WTC11 (cell line): ENCODE measurements around the gene FBXO31. TPM values are rescaled to one million over a fixed set of nuclear protein-coding genes. Genes with fewer than 3 reads are reported as not detected.
"Not testable (repeated sequence)": the region's sequence is repeated elsewhere in the genome, so short reads cannot be mapped to it uniquely, and the experiment has no call there.

Experiments used
- ATAC-seq: fragments of 200-7000 bp; cut with Tn5 transposase; 2 replicates; pipeline ENCODE4 v1.10.0; 2021; ENCODE audit warnings: mild to moderate bottlenecking, moderate library complexity
- CTCF ChIA-PET: fragments of 300-600 bp; sonication (Branson Sonifier 250); formaldehyde crosslinking; loops from one replicate; lab custom pipeline; 2021; ENCODE audit warnings: antibody characterized with exemption; lab: Charles Lee
- POLR2A ChIA-PET: fragments of 350-600 bp; sonication (Branson Sonifier 250); formaldehyde crosslinking; loops from one replicate; lab custom pipeline; 2021; ENCODE audit warnings: antibody characterized with exemption; lab: Charles Lee
- DNase-seq: peaks from one replicate; pipeline ENCODE4 v3.0.0; 2021; ENCODE audit warnings: low spot score
- H3K27ac Mint-ChIP-seq: 2 replicates; pipeline ENCODE4 v1.8.0; 2021; ENCODE audit warnings: mixed read lengths
- H3K27me3 Mint-ChIP-seq: 2 replicates; pipeline ENCODE4 v1.8.0; 2021; ENCODE audit warnings: low read depth, mild to moderate bottlenecking, moderate library complexity, mixed read lengths
- H3K36me3 Mint-ChIP-seq: 2 replicates; pipeline ENCODE4 v1.8.0; 2021; ENCODE audit warnings: mixed read lengths
- H3K4me1 Mint-ChIP-seq: 2 replicates; pipeline ENCODE4 v1.8.0; 2022; ENCODE audit warnings: mixed read lengths
- H3K4me3 Mint-ChIP-seq: 2 replicates; pipeline ENCODE4 v1.8.0; 2021; ENCODE audit warnings: mild to moderate bottlenecking, moderate library complexity, mixed read lengths
- H3K9me3 Mint-ChIP-seq: 2 replicates; pipeline ENCODE4 v1.8.0; 2021; ENCODE audit warnings: mixed read lengths
- ATF1 ChIP-seq: sonication (generic); formaldehyde crosslinking; IDR thresholded peaks from 2 replicates; pipeline ENCODE4 v1.8.1; 2023; ENCODE audit warnings: mild to moderate bottlenecking, moderate library complexity, missing genetic modification reagents
- ESRRA ChIP-seq: sonication (generic); formaldehyde crosslinking; IDR thresholded peaks from 2 replicates; pipeline ENCODE4 v1.8.1; 2022; ENCODE audit warnings: mild to moderate bottlenecking, missing genetic modification reagents, borderline replicate concordance
- GTF2I ChIP-seq: fragments of 250-450 bp; sonication (Bioruptor Pico); conservative IDR thresholded peaks from 2 replicates; pipeline ENCODE4 v1.4.0; 2021; ENCODE audit warnings: mild to moderate bottlenecking
- HMGA2 ChIP-seq: fragments of 250-450 bp; sonication (Bioruptor Pico); IDR thresholded peaks from 2 replicates; pipeline ENCODE4 v1.4.0; 2021; ENCODE audit warnings: mild to moderate bottlenecking, moderate library complexity
- JUN ChIP-seq: sonication (generic); formaldehyde crosslinking; IDR thresholded peaks from 2 replicates; pipeline ENCODE4 v1.8.0; 2023; ENCODE audit warnings: mild to moderate bottlenecking, missing genetic modification reagents
- MYBL2 ChIP-seq: sonication (generic); formaldehyde crosslinking; IDR thresholded peaks from 2 replicates; pipeline ENCODE4 v1.8.1; 2023; ENCODE audit warnings: mild to moderate bottlenecking, moderate library complexity, missing genetic modification reagents
- ZBTB21 ChIP-seq: sonication (generic); formaldehyde crosslinking; IDR thresholded peaks from 2 replicates; pipeline ENCODE4 v1.8.1; 2023; ENCODE audit warnings: mild to moderate bottlenecking, missing genetic modification reagents, borderline replicate concordance
- ZNF121 ChIP-seq: sonication (generic); formaldehyde crosslinking; IDR thresholded peaks from 2 replicates; pipeline ENCODE4 v1.8.0; 2023; ENCODE audit warnings: missing genetic modification reagents
- ZNF232 ChIP-seq: sonication (generic); formaldehyde crosslinking; IDR thresholded peaks from 2 replicates; pipeline ENCODE4 v1.8.0; 2022; ENCODE audit warnings: mild to moderate bottlenecking, missing genetic modification reagents
- ZNF416 ChIP-seq: fragments of 250-450 bp; sonication (Bioruptor Pico); IDR thresholded peaks from 2 replicates; pipeline ENCODE4 v1.9.0; 2021; ENCODE audit warnings: mild to moderate bottlenecking, inconsistent platforms
- ZNF671 ChIP-seq: fragments of 250-450 bp; sonication (Bioruptor Pico); IDR thresholded peaks from 2 replicates; pipeline ENCODE4 v1.8.0; 2021; ENCODE audit warnings: mild to moderate bottlenecking
- total RNA-seq: library from RNA; stranded (reverse); gene quantifications from 3 replicates; pipeline ENCODE4 v1.2.3, GENCODE V29; 2021
- TF ChIP-seq, protein P1 (sequence below): sonication (generic); formaldehyde crosslinking; IDR thresholded peaks from 2 replicates; pipeline ENCODE4 v1.8.1; 2023; ENCODE audit warnings: mild to moderate bottlenecking, moderate library complexity, missing genetic modification reagents
- TF ChIP-seq, protein P2 (sequence below): sonication (generic); formaldehyde crosslinking; IDR thresholded peaks from 2 replicates; pipeline ENCODE4 v1.8.0; 2023; ENCODE audit warnings: mild to moderate bottlenecking, missing genetic modification reagents
- TF ChIP-seq, protein P3 (sequence below): sonication (generic); formaldehyde crosslinking; IDR thresholded peaks from 2 replicates; pipeline ENCODE4 v1.8.0; 2022; ENCODE audit warnings: mild to moderate bottlenecking, missing genetic modification reagents
- TF ChIP-seq, protein P4 (sequence below): sonication (generic); formaldehyde crosslinking; IDR thresholded peaks from 2 replicates; pipeline ENCODE4 v1.8.1; 2022; ENCODE audit warnings: low read depth, missing genetic modification reagents, borderline replicate concordance

The FBXO31 gene
- total RNA-seq, 1 experiment from 2014 or later: 22.6 TPM

DNA sequence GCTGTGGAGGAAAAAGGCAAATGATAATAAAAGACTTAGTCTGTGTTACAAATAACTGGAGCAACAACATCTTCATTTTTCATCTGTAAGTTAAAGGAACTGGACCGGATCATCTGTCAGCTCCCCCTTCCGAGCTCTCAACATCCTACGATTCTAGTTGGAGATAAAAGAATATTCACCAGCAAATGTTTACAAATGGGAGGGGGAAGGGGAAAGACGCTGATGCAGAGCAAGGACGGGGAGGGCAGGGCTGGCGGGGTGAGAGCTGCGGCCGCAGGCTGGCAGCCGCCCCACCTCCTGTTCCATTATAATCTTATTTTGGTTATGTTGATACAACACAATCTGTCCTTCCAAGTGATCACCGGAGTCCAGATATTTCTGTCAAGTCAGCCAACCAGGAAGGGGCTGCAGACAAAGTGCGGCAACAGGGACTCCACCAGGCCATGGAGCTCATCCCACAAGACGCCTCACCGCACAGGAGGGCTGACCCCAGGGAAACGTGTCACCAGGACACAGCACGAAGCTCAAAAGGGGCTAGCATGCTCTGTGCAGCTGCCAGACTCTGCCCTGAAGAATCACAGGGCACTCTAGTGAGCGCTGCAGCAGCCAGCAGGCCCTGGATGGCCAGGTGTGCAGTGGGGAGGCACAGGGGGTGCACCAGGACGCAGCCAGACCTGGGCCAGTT is 19.7 kb downstream of the FBXO31 start (continued):
- TF ChIP-seq ZNF232 (CRISPR knock-in tag) (no peak), ZNF671 (CRISPR knock-in tag) (no peak), ESRRA (CRISPR knock-in tag) (no peak), ATF1 (CRISPR knock-in tag) (no peak), ZNF416 (CRISPR knock-in tag) (no peak), JUN (no peak)
- TF ChIP-seq, protein P1, sequence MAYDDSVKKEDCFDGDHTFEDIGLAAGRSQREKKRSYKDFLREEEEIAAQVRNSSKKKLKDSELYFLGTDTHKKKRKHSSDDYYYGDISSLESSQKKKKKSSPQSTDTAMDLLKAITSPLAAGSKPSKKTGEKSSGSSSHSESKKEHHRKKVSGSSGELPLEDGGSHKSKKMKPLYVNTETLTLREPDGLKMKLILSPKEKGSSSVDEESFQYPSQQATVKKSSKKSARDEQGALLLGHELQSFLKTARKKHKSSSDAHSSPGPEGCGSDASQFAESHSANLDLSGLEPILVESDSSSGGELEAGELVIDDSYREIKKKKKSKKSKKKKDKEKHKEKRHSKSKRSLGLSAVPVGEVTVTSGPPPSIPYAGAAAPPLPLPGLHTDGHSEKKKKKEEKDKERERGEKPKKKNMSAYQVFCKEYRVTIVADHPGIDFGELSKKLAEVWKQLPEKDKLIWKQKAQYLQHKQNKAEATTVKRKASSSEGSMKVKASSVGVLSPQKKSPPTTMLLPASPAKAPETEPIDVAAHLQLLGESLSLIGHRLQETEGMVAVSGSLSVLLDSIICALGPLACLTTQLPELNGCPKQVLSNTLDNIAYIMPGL (CRISPR knock-in tag): no peak
- TF ChIP-seq, protein P2, sequence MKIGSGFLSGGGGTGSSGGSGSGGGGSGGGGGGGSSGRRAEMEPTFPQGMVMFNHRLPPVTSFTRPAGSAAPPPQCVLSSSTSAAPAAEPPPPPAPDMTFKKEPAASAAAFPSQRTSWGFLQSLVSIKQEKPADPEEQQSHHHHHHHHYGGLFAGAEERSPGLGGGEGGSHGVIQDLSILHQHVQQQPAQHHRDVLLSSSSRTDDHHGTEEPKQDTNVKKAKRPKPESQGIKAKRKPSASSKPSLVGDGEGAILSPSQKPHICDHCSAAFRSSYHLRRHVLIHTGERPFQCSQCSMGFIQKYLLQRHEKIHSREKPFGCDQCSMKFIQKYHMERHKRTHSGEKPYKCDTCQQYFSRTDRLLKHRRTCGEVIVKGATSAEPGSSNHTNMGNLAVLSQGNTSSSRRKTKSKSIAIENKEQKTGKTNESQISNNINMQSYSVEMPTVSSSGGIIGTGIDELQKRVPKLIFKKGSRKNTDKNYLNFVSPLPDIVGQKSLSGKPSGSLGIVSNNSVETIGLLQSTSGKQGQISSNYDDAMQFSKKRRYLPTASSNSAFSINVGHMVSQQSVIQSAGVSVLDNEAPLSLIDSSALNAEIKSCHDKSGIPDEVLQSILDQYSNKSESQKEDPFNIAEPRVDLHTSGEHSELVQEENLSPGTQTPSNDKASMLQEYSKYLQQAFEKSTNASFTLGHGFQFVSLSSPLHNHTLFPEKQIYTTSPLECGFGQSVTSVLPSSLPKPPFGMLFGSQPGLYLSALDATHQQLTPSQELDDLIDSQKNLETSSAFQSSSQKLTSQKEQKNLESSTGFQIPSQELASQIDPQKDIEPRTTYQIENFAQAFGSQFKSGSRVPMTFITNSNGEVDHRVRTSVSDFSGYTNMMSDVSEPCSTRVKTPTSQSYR (CRISPR knock-in tag): no peak

DNA sequence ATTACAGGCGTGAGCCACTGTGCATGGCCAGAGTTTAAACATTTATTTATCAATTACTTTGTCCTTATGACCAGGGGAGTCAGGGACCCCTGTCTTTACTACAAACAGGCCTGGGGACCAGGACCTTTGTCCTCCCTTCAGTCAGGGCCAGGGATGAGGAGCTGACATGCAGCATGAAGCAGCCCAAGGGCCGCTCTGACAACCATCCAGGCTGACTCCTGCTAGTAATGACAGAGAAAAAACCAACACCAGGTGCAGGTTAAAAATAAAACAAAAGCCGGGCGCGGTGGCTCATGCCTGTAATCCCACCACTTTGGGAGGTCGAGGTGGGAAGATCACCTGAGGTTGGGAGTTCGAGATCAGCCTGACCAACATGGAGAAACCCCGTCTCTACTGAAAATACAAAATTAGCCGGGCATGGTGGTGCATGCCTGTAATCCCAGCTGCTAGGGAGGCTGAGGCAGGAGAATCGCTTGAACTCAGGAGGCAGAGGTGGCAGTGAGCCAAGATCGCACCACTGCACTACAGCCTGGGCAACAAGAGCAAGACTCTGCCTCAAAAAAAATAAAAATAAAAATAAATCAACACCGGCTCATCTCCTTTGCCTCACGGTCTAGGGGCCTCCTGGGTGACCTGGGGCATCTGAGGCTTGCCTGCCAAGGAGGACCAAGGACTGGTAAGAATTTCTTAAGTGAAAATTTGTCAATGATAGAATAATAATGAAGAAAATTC is 20.6 kb downstream of the FBXO31 start:
- POLR2A ChIA-PET, H3K4me1 Mint-ChIP-seq, H3K9me3 Mint-ChIP-seq, CTCF ChIA-PET, H3K4me3 Mint-ChIP-seq, DNase-seq, H3K27me3 Mint-ChIP-seq, ATAC-seq: not testable (repeated sequence)
- Mint-ChIP-seq H3K27ac (peak overlapping the region; percentile 60; the same call in 1 of the 2 replicates), H3K36me3 (peaks cover 14% of the 10 kb centered on the region)

DNA sequence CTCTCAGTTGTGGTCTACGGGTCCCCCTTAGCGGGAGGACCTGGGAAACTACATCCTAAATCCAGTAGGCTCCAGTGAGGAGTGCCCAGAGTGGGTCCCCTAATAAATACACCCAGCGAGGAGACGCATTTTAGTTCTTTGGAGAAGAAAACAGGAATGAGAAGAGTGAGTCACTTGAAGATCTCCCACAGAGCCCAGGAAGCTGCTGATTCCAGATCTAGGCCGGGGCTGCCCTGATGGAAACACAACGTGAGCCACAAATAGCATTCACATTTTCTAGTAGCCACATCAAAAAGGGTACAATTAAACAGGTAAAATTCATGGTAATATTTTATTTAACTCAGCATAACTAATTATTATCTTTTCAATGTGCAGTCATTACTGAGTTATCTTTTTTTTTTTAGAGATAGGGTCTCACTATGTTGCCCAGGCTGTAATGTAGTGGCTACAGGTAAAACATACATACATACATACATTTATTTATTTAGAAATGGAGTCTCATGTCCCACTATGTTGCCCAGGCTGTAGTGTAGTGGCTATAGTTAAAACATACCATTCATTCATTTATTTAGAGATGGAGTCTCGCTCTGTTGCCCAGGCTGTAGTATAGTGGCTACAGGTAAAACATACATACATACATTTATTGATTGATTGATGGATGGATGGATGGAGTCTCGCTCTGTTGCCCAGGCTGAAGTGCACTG is 21.5 kb downstream of the FBXO31 start:
- CTCF ChIA-PET: no interaction called here
- H3K4me1 Mint-ChIP-seq: no peaks in the 10 kb centered on the region
- TF ChIP-seq ZNF121 (CRISPR knock-in tag) (peak; percentile 70; the same call in 1 of the 2 replicates), HMGA2 (no peak), ZBTB21 (CRISPR knock-in tag) (no peak), GTF2I (CRISPR knock-in tag) (no peak), MYBL2 (CRISPR knock-in tag) (no peak)
- TF ChIP-seq, protein P3, sequence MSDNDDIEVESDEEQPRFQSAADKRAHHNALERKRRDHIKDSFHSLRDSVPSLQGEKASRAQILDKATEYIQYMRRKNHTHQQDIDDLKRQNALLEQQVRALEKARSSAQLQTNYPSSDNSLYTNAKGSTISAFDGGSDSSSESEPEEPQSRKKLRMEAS (CRISPR knock-in tag): no peak
- TF ChIP-seq, protein P4, sequence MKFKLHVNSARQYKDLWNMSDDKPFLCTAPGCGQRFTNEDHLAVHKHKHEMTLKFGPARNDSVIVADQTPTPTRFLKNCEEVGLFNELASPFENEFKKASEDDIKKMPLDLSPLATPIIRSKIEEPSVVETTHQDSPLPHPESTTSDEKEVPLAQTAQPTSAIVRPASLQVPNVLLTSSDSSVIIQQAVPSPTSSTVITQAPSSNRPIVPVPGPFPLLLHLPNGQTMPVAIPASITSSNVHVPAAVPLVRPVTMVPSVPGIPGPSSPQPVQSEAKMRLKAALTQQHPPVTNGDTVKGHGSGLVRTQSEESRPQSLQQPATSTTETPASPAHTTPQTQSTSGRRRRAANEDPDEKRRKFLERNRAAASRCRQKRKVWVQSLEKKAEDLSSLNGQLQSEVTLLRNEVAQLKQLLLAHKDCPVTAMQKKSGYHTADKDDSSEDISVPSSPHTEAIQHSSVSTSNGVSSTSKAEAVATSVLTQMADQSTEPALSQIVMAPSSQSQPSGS (CRISPR knock-in tag): no peak
- H3K4me3 Mint-ChIP-seq: no peak overlapping the region
- POLR2A ChIA-PET: no interaction called here
- no peak for DNase-seq
- peaks cover 15% of the 10 kb centered on the region for H3K36me3 Mint-ChIP-seq
- no peak overlapping the region for H3K27ac Mint-ChIP-seq
- H3K9me3 Mint-ChIP-seq: no peaks in the 10 kb centered on the region
- no peaks in the 10 kb centered on the region for H3K27me3 Mint-ChIP-seq
- no peak for ATAC-seq
